Gastroesophageal sphincter (tissue), 3 donors: ENCODE data around the gene KANK3.

Source experiments
- POLR2AphosphoS5 ChIP-seq: sonication (generic); formaldehyde crosslinking; IDR thresholded peaks from one replicate; pipeline ENCODE4 v1.6.1; 2017; ENCODE audit warnings: antibody characterized with exemption
- TF ChIP-seq, protein P1 (sequence below), 4 experiments: fragments of 200-600 bp in 2 of 4; fragments of 450-650 bp in 2 of 4; sonication (generic) in 1 of 4; IDR thresholded peaks; one replicate each; pipeline ENCODE4 v1.5.1; 2017 to 2019; ENCODE audit warnings: antibody characterized with exemption in 4 of 4, mild to moderate bottlenecking in 2 of 4, moderate library complexity in 2 of 4

DNA sequence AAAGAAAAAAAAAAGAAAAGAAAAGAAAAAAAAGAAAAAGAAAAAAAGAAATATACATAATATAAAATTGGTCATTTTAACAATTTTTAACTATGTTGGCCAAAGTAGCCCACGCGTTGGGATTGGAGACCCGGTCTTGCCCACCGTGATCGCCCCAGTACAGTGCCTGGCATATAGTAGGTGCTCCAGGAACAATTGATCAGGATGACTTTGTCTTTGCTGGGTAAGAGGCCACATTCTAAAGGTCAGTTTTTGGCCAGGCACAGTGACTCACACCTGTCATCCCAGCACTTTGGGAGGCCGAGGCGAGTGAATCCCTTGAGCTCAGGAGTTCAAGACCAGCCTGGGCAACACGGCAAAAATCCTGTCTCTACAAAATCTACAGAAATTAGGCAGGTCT lies 17.1 kb upstream of the KANK3 start:
- TF ChIP-seq, protein P1, sequence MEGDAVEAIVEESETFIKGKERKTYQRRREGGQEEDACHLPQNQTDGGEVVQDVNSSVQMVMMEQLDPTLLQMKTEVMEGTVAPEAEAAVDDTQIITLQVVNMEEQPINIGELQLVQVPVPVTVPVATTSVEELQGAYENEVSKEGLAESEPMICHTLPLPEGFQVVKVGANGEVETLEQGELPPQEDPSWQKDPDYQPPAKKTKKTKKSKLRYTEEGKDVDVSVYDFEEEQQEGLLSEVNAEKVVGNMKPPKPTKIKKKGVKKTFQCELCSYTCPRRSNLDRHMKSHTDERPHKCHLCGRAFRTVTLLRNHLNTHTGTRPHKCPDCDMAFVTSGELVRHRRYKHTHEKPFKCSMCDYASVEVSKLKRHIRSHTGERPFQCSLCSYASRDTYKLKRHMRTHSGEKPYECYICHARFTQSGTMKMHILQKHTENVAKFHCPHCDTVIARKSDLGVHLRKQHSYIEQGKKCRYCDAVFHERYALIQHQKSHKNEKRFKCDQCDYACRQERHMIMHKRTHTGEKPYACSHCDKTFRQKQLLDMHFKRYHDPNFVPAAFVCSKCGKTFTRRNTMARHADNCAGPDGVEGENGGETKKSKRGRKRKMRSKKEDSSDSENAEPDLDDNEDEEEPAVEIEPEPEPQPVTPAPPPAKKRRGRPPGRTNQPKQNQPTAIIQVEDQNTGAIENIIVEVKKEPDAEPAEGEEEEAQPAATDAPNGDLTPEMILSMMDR (IDR thresholded peaks at IDR 0.05): no peak
- TF ChIP-seq POLR2AphosphoS5: no peak
